Testis (tissue), 3 donors: ENCODE measurements around the gene XRCC4. TPM values are rescaled to one million over a fixed set of nuclear protein-coding genes. Genes with fewer than 3 reads are reported as not detected.

ENCODE experiments used
- DNase-seq: peaks from one replicate; pipeline ENCODE4 v3.0.0-alpha.2; 2019
- H3K27ac ChIP-seq, 2 donors: fragments of 200-600 bp; sonication (generic); one replicate each; pipeline ENCODE4 v1.5.1; 2019
- H3K27me3 ChIP-seq: fragments of 200-600 bp; sonication (generic); one replicate; pipeline ENCODE4 v1.5.1; 2019
- H3K36me3 ChIP-seq: fragments of 200-600 bp; sonication (generic); one replicate; pipeline ENCODE4 v1.5.1; 2017; ENCODE audit warnings: low read depth; ENCODE audit errors: missing control alignments
- H3K4me1 ChIP-seq: fragments of 200-600 bp; sonication (generic); one replicate; pipeline ENCODE4 v1.5.1; 2019
- H3K4me3 ChIP-seq, 2 donors: fragments of 200-600 bp; sonication (generic); one replicate each; pipeline ENCODE4 v1.5.1; 2017 to 2019
- H3K9me3 ChIP-seq: fragments of 200-600 bp; sonication (generic); one replicate; pipeline ENCODE4 v1.5.1; 2017
- POLR2A ChIP-seq: fragments of 450-650 bp; IDR thresholded peaks from one replicate; pipeline ENCODE4 v1.6.1; 2017; ENCODE audit warnings: antibody characterized with exemption, mild to moderate bottlenecking, moderate library complexity
- WGBS, 2 donors: methylation state at CpG; one replicate each; pipeline ENCODE4 v1.1.5; 2018; 5-methylcytosine and 5-hydroxymethylcytosine counted together
- intact Hi-C: fragments of 100-400 bp; cut with DNase I; formaldehyde crosslinking; loops from one replicate; pipeline ENCODE4 v1.15.1; 2023; ENCODE audit warnings: low total_unique reads
- polyA plus RNA-seq: library from polyadenylated mRNA; stranded (reverse); fragments of 350-450 nt; fragmentation: Illumina TruSeq; extraction: RNeasy Lipid Tissue Mini Kit (QIAGEN cat#74804); gene quantifications from one replicate; pipeline ENCODE4 v1.2.3, GENCODE V29; 2014; ENCODE audit warnings: low read depth, low replicate concordance; ENCODE audit not compliant: insufficient read depth
- total RNA-seq, 2 donors: library from RNA; depleted of rRNA; stranded (reverse); fragments of >200 nt; gene quantifications; one replicate each; pipeline ENCODE4 v1.2.3, GENCODE V29; 2016
- TF ChIP-seq, protein P1 (sequence below), 3 experiments: fragments of 450-650 bp in 2 of 3; fragments of 200-600 bp in 1 of 3; sonication (generic) in 1 of 3; IDR thresholded peaks; one replicate each; pipeline ENCODE4 v1.5.1; 2016 to 2019; ENCODE audit warnings: antibody characterized with exemption in 3 of 3, mild to moderate bottlenecking in 2 of 3, moderate library complexity in 1 of 3

Gene XRCC4
- total and polyA plus RNA-seq, 3 donors from 2014 or later: 14.2 to 23.3 (median 17.1) TPM

DNA sequence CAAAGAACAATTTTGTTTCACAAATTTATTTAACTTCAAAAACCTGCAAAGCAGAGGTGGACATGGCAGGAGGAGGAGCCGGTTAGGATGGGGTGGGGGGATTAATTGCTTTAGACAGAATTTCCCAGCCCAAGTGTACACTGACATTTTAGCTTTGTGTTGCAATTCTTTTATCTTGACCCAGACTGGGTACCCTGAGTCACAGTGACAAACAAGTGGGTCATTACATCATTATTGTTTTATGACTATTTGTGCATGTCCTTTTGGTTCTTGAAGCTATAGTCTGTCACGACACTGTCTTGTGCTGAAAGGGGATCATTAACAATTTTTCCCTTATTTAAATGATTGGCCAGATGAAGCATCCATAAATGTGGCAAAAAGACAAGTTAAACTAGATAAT, 309.7 kb downstream of the XRCC4 start:
- no peak overlapping the region for H3K4me3 ChIP-seq
- 90 to 91% methylated on average over 2 of the region's 2 CpGs for WGBS, 2 donors
- no peak overlapping the region for H3K27ac ChIP-seq
- H3K9me3 ChIP-seq: no peaks in the 10 kb centered on the region
- H3K36me3 ChIP-seq: no peaks in the 10 kb centered on the region
- no peaks in the 10 kb centered on the region for H3K4me1 ChIP-seq
- no peak for DNase-seq
- TF ChIP-seq, protein P1, sequence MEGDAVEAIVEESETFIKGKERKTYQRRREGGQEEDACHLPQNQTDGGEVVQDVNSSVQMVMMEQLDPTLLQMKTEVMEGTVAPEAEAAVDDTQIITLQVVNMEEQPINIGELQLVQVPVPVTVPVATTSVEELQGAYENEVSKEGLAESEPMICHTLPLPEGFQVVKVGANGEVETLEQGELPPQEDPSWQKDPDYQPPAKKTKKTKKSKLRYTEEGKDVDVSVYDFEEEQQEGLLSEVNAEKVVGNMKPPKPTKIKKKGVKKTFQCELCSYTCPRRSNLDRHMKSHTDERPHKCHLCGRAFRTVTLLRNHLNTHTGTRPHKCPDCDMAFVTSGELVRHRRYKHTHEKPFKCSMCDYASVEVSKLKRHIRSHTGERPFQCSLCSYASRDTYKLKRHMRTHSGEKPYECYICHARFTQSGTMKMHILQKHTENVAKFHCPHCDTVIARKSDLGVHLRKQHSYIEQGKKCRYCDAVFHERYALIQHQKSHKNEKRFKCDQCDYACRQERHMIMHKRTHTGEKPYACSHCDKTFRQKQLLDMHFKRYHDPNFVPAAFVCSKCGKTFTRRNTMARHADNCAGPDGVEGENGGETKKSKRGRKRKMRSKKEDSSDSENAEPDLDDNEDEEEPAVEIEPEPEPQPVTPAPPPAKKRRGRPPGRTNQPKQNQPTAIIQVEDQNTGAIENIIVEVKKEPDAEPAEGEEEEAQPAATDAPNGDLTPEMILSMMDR (IDR thresholded peaks at IDR 0.05): no peak
- no peak for TF ChIP-seq POLR2A
- no peaks in the 10 kb centered on the region for H3K27me3 ChIP-seq
- intact Hi-C loops: no loop called here

DNA sequence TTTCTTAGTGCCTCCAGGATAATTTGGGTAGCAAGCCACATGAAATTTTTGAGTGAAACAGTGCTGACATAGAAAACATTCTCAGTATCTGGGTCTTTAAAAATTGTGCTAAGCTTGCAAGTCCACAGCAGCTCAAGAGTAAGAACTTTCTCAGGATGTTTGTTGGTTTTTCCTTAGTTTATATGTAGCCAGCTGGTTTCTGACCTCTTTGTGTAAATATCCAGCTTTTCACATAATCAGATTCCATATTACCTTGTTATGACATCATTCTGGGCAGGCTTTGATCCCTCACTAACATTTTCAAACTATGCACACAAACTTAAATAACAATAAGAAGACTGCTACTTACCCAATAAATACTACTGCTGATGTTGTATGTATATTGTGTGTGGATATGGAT, 311.3 kb downstream of the XRCC4 start:
- H3K9me3 ChIP-seq: no peaks in the 10 kb centered on the region
- intact Hi-C loops: no loop called here
- no peaks in the 10 kb centered on the region for H3K27me3 ChIP-seq
- no peaks in the 10 kb centered on the region for H3K36me3 ChIP-seq
- no peak for DNase-seq
- no peak overlapping the region for H3K4me3 ChIP-seq
- no peak overlapping the region for H3K27ac ChIP-seq
- no peaks in the 10 kb centered on the region for H3K4me1 ChIP-seq
- no peak for TF ChIP-seq POLR2A
- TF ChIP-seq, protein P1 (IDR thresholded peaks at IDR 0.05): no peak

DNA sequence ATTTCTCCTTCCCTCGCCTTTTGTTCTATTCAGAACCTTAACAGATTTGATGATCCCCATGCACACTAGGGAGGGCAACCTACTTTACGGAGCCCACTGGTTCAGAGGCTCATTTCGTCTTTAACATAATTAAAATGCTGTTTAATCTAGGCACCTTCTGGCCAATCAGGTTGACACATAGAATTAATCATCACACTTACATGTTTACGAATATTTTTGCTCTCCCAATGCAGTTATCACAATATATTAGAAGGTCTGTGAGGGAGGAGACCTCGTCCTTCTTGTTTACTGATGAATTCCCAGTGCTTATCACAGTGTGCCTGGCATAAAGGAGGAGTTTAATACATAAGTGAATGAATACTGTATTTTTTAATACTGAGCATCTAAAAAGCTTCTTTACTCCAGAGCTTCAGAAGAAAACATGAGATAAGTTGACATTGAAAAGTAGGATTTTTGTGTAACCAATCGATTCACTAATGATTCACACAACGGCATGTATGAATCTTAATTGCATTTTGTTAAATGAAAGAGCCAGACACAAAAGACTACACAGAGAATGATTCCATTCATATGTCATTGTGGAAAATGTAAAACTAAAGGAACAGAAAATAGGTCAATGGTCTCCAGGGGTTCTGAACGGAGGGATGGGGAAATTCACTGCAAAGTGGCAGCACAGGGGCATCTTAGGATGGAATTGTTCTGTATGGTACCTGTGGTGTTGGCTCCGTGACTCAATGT, 315.6 kb downstream of the XRCC4 start:
- TF ChIP-seq, protein P1 (IDR thresholded peaks at IDR 0.05): no peak
- no peak for TF ChIP-seq POLR2A
- no peaks in the 10 kb centered on the region for H3K27me3 ChIP-seq
- H3K4me1 ChIP-seq: no peaks in the 10 kb centered on the region
- H3K27ac ChIP-seq: no peak overlapping the region
- H3K36me3 ChIP-seq: no peaks in the 10 kb centered on the region
- no peak for DNase-seq
- H3K9me3 ChIP-seq: no peaks in the 10 kb centered on the region
- intact Hi-C loops: no loop called here
- H3K4me3 ChIP-seq: no peak overlapping the region
- WGBS, 2 donors: 78 to 81% methylated on average over 9 of the region's 9 CpGs

DNA sequence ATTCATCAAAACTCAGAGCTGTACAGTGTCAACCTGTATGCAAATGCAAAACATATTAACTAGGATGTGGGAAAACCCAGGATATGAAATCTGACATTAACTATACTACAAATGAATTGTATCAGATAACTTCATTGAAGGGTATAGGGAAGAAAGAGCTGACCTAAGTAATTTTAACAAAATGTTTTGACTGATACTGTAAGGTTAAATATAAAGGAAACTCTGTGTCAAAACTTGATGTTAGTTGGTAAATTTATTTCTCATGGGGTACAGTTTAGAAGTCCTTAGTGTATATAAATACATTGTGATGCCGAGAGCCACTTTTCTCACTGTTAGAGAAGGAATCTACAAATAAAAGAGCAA, 316.1 kb downstream of the XRCC4 start:
- Histone ChIP-seq H3K4me1 (no peaks in the 10 kb centered on the region), H3K27me3 (no peaks in the 10 kb centered on the region), H3K9me3 (no peaks in the 10 kb centered on the region), H3K4me3 (no peak overlapping the region), H3K27ac (no peak overlapping the region), H3K36me3 (no peaks in the 10 kb centered on the region)
- DNase-seq: no peak
- TF ChIP-seq, protein P1 (IDR thresholded peaks at IDR 0.05): no peak
- no peak for TF ChIP-seq POLR2A
- intact Hi-C loops: no loop called here
- 94 to 98% methylated on average over 1 of the region's 1 CpG for whole genome bisulfite sequencing, 2 donors

DNA sequence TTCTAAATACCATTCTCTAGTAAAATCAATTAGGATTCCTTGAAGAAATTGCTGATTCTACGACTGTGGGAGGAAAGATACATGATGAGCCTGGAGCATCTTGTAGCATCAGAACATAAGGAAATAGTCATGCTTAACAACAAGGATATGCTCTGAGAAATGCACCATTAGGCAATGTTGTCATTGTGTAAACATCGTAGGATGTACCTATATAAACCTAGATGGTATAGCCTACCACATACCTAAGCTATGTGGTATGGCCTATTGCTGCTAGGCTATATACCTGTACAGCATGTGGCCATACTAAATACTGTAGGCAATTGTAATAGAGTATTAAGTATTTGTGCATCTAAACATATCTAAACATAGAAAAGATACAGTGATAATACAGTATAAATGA, 316.8 kb downstream of the XRCC4 start:
- H3K9me3 ChIP-seq: no peaks in the 10 kb centered on the region
- H3K36me3 ChIP-seq: no peaks in the 10 kb centered on the region
- no peak for DNase-seq
- no peaks in the 10 kb centered on the region for H3K4me1 ChIP-seq
- no peak overlapping the region for H3K27ac ChIP-seq
- intact Hi-C loops: no loop called here
- 90 to 96% methylated on average over 2 of the region's 2 CpGs for WGBS, 2 donors
- no peaks in the 10 kb centered on the region for H3K27me3 ChIP-seq
- no peak overlapping the region for H3K4me3 ChIP-seq
- no peak for TF ChIP-seq POLR2A
- TF ChIP-seq, protein P1 (IDR thresholded peaks at IDR 0.05): no peak
